HFFc6 (cell line): ENCODE measurements around the gene UBA1. TPM values are rescaled to one million over a fixed set of nuclear protein-coding genes. Genes with fewer than 3 reads are reported as not detected.

Experiments used
- DNase-seq: peaks from one replicate; pipeline ENCODE4 v3.0.0-alpha.2; 2018
- H3K27ac Mint-ChIP-seq: 2 replicates; pipeline ENCODE4 v1.8.0; 2020; ENCODE audit warnings: mild to moderate bottlenecking, mixed read lengths
- H3K27me3 Mint-ChIP-seq: 2 replicates; pipeline ENCODE4 v1.8.0; 2021; ENCODE audit warnings: mild to moderate bottlenecking, moderate library complexity, mixed read lengths; ENCODE audit not compliant: insufficient read depth
- H3K36me3 Mint-ChIP-seq: 2 replicates; pipeline ENCODE4 v1.8.0; 2021; ENCODE audit warnings: low read depth, mixed read lengths
- H3K4me1 Mint-ChIP-seq: 2 replicates; pipeline ENCODE4 v1.8.0; 2020; ENCODE audit warnings: low read depth, mixed read lengths
- H3K4me3 Mint-ChIP-seq: 2 replicates; pipeline ENCODE4 v1.8.0; 2020; ENCODE audit warnings: mild to moderate bottlenecking, moderate library complexity, mixed read lengths
- H3K9me3 Mint-ChIP-seq: 2 replicates; pipeline ENCODE4 v1.8.0; 2020; ENCODE audit warnings: mild to moderate bottlenecking, mixed read lengths
- total RNA-seq, 6 experiments: library from RNA; stranded (reverse); fragmentation: NEBNext Ultra II Directional; extraction: Animal tissue kit (Norgen Biotek cat#: 25700); gene quantifications; 2 replicates in 1 of 6; 3 replicates in 5 of 6; pipeline ENCODE4 v1.2.3, GENCODE V29; 2021
- TF ChIP-seq, protein P1 (sequence below): fragments of 200-600 bp; sonication (generic); IDR thresholded peaks from 2 replicates; pipeline ENCODE4 v1.5.0; 2021; ENCODE audit warnings: antibody characterized with exemption, mild to moderate bottlenecking

The UBA1 gene
- total RNA-seq, 6 experiments from 2014 or later, result 268 to 291 (median 282) TPM

DNA sequence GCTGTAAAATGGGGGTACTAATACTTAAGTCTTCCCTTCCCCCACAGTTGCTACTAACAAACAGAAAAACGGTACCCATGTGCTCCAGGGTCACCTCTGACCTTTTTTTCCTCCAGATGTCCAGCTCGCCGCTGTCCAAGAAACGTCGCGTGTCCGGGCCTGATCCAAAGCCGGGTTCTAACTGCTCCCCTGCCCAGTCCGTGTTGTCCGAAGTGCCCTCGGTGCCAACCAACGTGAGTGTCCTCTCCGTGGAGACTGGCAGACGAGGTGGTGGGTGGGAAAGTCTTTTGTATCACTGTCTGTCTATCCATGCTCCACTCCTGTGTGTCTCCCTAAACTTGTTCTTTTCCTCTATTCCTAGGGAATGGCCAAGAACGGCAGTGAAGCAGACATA is 5.1 kb downstream of the UBA1 start:
- H3K36me3 Mint-ChIP-seq, result peaks cover 20% of the 10 kb centered on the region; the same call in 1 of the 2 replicates
- H3K27me3 Mint-ChIP-seq, result no peaks in the 10 kb centered on the region
- no peak for DNase-seq
- no peak overlapping the region; the same call in 1 of the 2 replicates for H3K4me3 Mint-ChIP-seq
- H3K27ac Mint-ChIP-seq, result no peak overlapping the region
- H3K9me3 Mint-ChIP-seq, result no peaks in the 10 kb centered on the region
- peaks cover 39% of the 10 kb centered on the region for H3K4me1 Mint-ChIP-seq
- TF ChIP-seq, protein P1, sequence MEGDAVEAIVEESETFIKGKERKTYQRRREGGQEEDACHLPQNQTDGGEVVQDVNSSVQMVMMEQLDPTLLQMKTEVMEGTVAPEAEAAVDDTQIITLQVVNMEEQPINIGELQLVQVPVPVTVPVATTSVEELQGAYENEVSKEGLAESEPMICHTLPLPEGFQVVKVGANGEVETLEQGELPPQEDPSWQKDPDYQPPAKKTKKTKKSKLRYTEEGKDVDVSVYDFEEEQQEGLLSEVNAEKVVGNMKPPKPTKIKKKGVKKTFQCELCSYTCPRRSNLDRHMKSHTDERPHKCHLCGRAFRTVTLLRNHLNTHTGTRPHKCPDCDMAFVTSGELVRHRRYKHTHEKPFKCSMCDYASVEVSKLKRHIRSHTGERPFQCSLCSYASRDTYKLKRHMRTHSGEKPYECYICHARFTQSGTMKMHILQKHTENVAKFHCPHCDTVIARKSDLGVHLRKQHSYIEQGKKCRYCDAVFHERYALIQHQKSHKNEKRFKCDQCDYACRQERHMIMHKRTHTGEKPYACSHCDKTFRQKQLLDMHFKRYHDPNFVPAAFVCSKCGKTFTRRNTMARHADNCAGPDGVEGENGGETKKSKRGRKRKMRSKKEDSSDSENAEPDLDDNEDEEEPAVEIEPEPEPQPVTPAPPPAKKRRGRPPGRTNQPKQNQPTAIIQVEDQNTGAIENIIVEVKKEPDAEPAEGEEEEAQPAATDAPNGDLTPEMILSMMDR, result no peak

DNA sequence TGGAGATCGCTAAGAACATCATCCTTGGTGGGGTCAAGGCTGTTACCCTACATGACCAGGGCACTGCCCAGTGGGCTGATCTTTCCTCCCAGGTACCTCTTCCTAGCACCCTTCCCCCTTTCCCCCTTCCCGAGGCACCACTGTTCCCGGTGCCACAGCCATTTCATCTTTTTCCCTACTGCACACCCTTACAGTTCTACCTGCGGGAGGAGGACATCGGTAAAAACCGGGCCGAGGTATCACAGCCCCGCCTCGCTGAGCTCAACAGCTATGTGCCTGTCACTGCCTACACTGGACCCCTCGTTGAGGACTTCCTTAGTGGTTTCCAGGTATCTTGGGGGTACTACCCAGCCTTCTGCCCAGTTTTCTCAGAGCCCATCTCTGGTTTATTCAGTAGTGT is 5.7 kb downstream of the UBA1 start:
- TF ChIP-seq, protein P1, result no peak
- DNase-seq, result no peak
- Mint-ChIP-seq H3K4me3 (no peak overlapping the region), H3K27ac (no peak overlapping the region), H3K9me3 (no peaks in the 10 kb centered on the region), H3K4me1 (peaks cover 39% of the 10 kb centered on the region), H3K36me3 (peaks cover 20% of the 10 kb centered on the region; the same call in 1 of the 2 replicates), H3K27me3 (no peaks in the 10 kb centered on the region)

DNA sequence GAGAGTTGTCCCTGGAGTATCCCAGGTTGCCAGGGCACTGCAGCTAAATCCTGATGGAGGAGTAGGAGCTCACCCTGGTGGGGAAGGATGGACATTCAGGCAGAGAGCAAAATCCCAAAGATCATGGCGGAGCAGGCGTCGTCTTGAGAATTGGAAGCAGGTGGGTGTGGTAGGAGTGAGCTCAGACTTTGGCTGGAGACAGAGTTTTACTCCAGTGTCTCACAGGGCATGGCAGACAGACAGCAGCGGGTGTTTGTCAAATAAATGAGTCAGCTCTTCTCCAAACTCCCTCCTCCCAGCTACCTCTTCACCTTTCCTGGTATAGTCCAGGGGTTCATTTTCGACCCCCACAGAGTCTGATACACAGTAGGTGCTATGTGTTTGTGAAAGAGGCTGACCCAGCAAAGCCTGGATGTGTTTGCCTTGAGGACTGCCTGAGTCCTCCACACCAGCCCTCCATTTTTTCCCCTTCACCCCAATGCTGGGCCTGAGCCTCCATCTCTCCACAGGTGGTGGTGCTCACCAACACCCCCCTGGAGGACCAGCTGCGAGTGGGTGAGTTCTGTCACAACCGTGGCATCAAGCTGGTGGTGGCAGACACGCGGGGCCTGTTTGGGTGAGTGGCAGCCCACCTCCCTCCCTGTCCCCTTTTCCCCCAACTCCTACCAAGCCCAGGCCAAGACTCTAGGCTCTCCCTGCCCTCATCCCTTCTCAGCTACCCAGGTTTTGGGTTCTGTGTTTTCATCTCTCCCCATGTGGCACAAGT is 6.9 kb downstream of the UBA1 start:
- Mint-ChIP-seq H3K9me3 (no peaks in the 10 kb centered on the region), H3K27ac (peak overlapping the region; percentile 49; the same call in 1 of the 2 replicates), H3K27me3 (no peaks in the 10 kb centered on the region), H3K36me3 (peaks cover 17% of the 10 kb centered on the region; the same call in 1 of the 2 replicates), H3K4me3 (no peak overlapping the region), H3K4me1 (peaks cover 32% of the 10 kb centered on the region)
- TF ChIP-seq, protein P1, result peak; percentile 24
- peak; percentile 33 for DNase-seq

DNA sequence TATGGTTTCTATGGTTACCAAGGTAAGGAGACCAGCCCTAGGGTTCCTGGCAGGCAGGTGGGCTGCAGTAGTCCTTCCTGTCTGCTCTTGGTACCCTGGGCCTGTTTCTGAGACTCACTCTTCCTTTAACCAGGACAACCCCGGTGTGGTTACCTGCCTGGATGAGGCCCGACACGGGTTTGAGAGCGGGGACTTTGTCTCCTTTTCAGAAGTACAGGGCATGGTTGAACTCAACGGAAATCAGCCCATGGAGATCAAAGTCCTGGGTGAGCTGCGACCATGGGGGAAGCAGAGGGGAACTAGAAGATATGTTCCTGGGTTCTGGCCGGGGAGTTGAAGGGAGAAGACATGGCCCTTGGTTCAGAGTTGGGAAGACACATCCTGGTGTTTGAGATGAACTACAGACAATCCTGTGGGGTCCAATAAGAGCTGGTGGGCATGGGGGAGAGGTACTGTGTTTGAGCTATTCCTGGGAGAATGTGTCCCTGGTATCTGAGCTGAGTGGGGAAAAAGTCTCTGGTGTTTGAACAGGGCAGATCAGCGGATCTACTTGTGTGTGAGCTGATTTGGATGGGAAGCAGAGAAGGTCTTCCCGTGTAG is 7.8 kb downstream of the UBA1 start:
- Mint-ChIP-seq H3K9me3 (no peaks in the 10 kb centered on the region), H3K36me3 (peaks cover 10% of the 10 kb centered on the region; the same call in 1 of the 2 replicates), H3K4me1 (peaks cover 23% of the 10 kb centered on the region), H3K27me3 (no peaks in the 10 kb centered on the region), H3K4me3 (no peak overlapping the region), H3K27ac (peak overlapping the region; percentile 31)
- DNase-seq, result no peak
- TF ChIP-seq, protein P1, result no peak

DNA sequence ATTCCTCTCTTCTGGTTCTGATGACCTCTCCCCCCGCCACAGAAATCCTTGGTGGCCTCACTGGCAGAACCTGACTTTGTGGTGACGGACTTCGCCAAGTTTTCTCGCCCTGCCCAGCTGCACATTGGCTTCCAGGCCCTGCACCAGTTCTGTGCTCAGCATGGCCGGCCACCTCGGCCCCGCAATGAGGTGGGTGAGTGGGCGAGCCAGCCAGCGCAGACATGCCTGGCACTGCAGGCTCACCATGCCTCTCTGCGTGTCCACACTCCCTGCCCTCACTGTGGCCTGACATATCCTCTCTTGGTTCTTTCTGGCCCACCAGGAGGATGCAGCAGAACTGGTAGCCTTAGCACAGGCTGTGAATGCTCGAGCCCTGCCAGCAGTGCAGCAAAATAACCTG is 8.7 kb downstream of the UBA1 start:
- TF ChIP-seq, protein P1, result no peak
- Mint-ChIP-seq H3K27me3 (no peaks in the 10 kb centered on the region), H3K27ac (no peak overlapping the region), H3K4me1 (peaks cover 15% of the 10 kb centered on the region), H3K4me3 (no peak overlapping the region), H3K36me3 (peaks cover 15% of the 10 kb centered on the region; the same call in 1 of the 2 replicates), H3K9me3 (no peaks in the 10 kb centered on the region)
- no peak for DNase-seq
